ENCODE measurements around the gene MCM9. TPM values are rescaled to one million over a fixed set of nuclear protein-coding genes. Genes with fewer than 3 reads are reported as not detected.

MCM9 gene
- total RNA-seq, 1 experiment from 2014 or later: 14.9 TPM

GRCh38 chr6:118804091-118804490, 130.9 kb downstream of the MCM9 start (continued):
- TF ChIP-seq ERG (CRISPR knock-in tag; IDR thresholded peaks at IDR 0.05) (no peak), OVOL2 (CRISPR knock-in tag; IDR thresholded peaks at IDR 0.05; ENCODE audit: borderline replicate concordance) (no peak), NFATC4 (CRISPR knock-in tag; IDR thresholded peaks at IDR 0.05) (no peak), AFF4 (CRISPR knock-in tag; IDR thresholded peaks at IDR 0.05; ENCODE audit: borderline replicate concordance) (no peak), ZNF532 (CRISPR knock-in tag; IDR thresholded peaks at IDR 0.05; ENCODE audit: borderline replicate concordance) (no peak), ZNF281 (CRISPR knock-in tag; IDR thresholded peaks at IDR 0.05) (no peak), SMAD4 (CRISPR knock-in tag; IDR thresholded peaks at IDR 0.05) (no peak), PRDM15 (CRISPR knock-in tag; IDR thresholded peaks at IDR 0.05) (no peak), SMAD3 (CRISPR knock-in tag; IDR thresholded peaks at IDR 0.05; ENCODE audit: borderline replicate concordance) (no peak), ATF6 (CRISPR knock-in tag; IDR thresholded peaks at IDR 0.05) (no peak)

Data from WTC11 (cell line).